ENCODE measurements around the gene OR1I1.
A peak's percentile ranks its signal among the peaks of the same experiment; 100 is the strongest.
"Not testable (repeated sequence)": the region's sequence is repeated elsewhere in the genome, so short reads cannot be mapped to it uniquely, and the experiment has no call there.

Gene OR1I1

DNA sequence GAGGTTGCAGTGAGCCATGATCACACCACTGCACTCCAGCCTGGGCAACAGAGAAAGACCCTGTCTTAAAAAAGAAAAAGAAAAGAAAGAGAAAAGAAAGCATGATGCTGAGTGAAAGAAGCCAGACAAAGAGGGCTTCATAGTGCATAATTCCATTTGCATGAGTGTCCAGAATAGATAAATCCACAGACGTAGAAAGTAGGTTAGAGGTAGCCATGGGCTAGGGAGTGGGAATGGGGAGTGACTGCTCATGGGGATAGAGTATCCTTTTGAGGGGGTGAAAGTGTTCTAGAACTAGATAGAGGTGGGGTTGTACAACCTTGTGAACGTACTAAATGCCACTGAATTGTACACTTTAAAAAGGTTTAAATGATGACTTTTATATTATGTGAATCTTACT is 7.6 kb upstream of the OR1I1 start:
- CTCF ChIA-PET = interaction anchor here (0.6 kb wide), 1 partner anchor 75 kb away, joined by 4 read pairs; no protein-coding TSS in a partner anchor
- no peak overlapping the region for H3K27ac ChIP-seq (ENCODE audit: insufficient read depth in 1 of 2, low read depth in 1 of 2, low read length in 2 of 2, poor library complexity in 1 of 2, severe bottlenecking in 2 of 2)
- H3K36me3 ChIP-seq (ENCODE audit: control insufficient read depth in 4 of 4, insufficient read depth in 4 of 4, low read length in 3 of 4) = no peaks in the 10 kb centered on the region
- no peaks in the 10 kb centered on the region for H3K9me3 ChIP-seq (ENCODE audit: control extremely low read depth in 1 of 5, control insufficient read depth in 4 of 5, insufficient read depth in 2 of 5, low read depth in 1 of 5, low read length in 4 of 5)
- H3K27me3 ChIP-seq (replicated peaks in 2 of 5; ENCODE audit: control insufficient read depth in 4 of 5, insufficient read depth in 5 of 5, low read length in 4 of 5) = peaks cover 0 to 3% (median 0%) of the 10 kb centered on the region in 5 experiments
- H3K4me3 ChIP-seq (ENCODE audit: control insufficient read depth in 1 of 7, extremely low read depth in 1 of 7, insufficient read depth in 4 of 7, low read depth in 2 of 7, low read length in 6 of 7) = no peak overlapping the region
- no peak for DNase-seq
- H3K4me1 ChIP-seq (ENCODE audit: control extremely low read depth in 1 of 4, control insufficient read depth in 4 of 4, insufficient read depth in 4 of 4, low read length in 3 of 4) = no peaks in the 10 kb centered on the region
- WGBS (ENCODE audit: insufficient coverage) = 93% methylated on average over 1 of the region's 2 CpGs
- POLR2A ChIA-PET = no interaction called here

DNA sequence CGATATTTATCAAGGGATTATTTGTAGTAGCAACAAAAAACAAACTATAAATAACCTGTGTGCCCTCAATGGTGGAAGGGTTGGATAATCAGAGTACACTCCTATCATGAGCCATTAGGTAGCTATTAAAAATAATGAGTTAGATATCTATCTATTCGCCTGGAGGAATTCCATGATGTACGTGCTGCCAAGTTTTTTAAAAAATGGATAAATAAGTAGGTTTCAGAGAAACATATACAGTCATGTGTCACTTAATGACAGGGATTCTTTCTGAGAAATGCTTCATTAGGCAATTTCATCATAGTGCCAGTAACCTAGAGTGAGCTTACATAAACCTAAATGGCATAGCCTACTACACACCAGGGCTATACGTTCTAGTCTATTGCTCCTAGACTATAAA is 6.2 kb upstream of the OR1I1 start:
- Histone ChIP-seq H3K27me3 (replicated peaks in 2 of 5; ENCODE audit: control insufficient read depth in 4 of 5, insufficient read depth in 5 of 5, low read length in 4 of 5) (peaks cover 0 to 3% (median 0%) of the 10 kb centered on the region in 5 experiments), H3K4me3 (ENCODE audit: control insufficient read depth in 1 of 7, extremely low read depth in 1 of 7, insufficient read depth in 4 of 7, low read depth in 2 of 7, low read length in 6 of 7) (no peak overlapping the region), H3K36me3 (ENCODE audit: control insufficient read depth in 4 of 4, insufficient read depth in 4 of 4, low read length in 3 of 4) (no peaks in the 10 kb centered on the region), H3K27ac (ENCODE audit: insufficient read depth in 1 of 2, low read depth in 1 of 2, low read length in 2 of 2, poor library complexity in 1 of 2, severe bottlenecking in 2 of 2) (no peak overlapping the region), H3K9me3 (ENCODE audit: control extremely low read depth in 1 of 5, control insufficient read depth in 4 of 5, insufficient read depth in 2 of 5, low read depth in 1 of 5, low read length in 4 of 5) (no peaks in the 10 kb centered on the region), H3K4me1 (ENCODE audit: control extremely low read depth in 1 of 4, control insufficient read depth in 4 of 4, insufficient read depth in 4 of 4, low read length in 3 of 4) (no peaks in the 10 kb centered on the region)
- POLR2A ChIA-PET = no interaction called here
- CTCF ChIA-PET = no interaction called here
- no peak for DNase-seq
- 86% methylated on average over 2 of the region's 4 CpGs for WGBS (ENCODE audit: insufficient coverage)

DNA sequence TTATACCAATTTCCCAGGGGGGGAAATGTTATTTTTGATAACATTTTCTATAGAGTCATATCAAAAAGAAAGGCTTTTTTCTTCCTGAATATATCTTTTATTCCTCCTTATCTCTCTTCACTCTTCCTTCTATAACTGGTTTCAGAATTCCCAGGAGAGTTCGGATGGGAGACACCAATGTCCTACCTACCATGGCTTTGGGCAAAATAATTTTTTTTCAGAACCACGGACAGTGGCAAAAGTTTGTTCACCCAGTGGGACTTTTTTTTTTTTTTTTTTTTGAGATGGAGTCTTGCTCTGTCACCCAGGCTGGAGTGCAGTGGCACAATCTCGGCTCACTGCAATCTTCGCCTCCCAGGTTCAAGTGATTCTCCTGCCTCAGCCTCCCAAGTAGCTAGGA is 2.0 kb upstream of the OR1I1 start:
- not testable (repeated sequence) for H3K4me3 ChIP-seq (ENCODE audit: control insufficient read depth in 1 of 7, extremely low read depth in 1 of 7, insufficient read depth in 4 of 7, low read depth in 2 of 7, low read length in 6 of 7); H3K27me3 ChIP-seq (replicated peaks in 2 of 5; ENCODE audit: control insufficient read depth in 4 of 5, insufficient read depth in 5 of 5, low read length in 4 of 5); H3K4me1 ChIP-seq (ENCODE audit: control extremely low read depth in 1 of 4, control insufficient read depth in 4 of 4, insufficient read depth in 4 of 4, low read length in 3 of 4); H3K27ac ChIP-seq (ENCODE audit: insufficient read depth in 1 of 2, low read depth in 1 of 2, low read length in 2 of 2, poor library complexity in 1 of 2, severe bottlenecking in 2 of 2); H3K9me3 ChIP-seq (ENCODE audit: control extremely low read depth in 1 of 5, control insufficient read depth in 4 of 5, insufficient read depth in 2 of 5, low read depth in 1 of 5, low read length in 4 of 5); H3K36me3 ChIP-seq (ENCODE audit: control insufficient read depth in 4 of 4, insufficient read depth in 4 of 4, low read length in 3 of 4)
- POLR2A ChIA-PET = interaction anchor here (0.6 kb wide), 1 partner anchor 17 kb away, joined by 4 read pairs; no protein-coding TSS in a partner anchor
- peak in 1 of 3 donors; percentile 17 for DNase-seq
- CTCF ChIA-PET = interaction anchor here (3.8 kb wide), 1 partner anchor 12 kb away, joined by 18 read pairs; no protein-coding TSS in a partner anchor
- WGBS (ENCODE audit: insufficient coverage) = 86% methylated on average over 1 of the region's 4 CpGs

DNA sequence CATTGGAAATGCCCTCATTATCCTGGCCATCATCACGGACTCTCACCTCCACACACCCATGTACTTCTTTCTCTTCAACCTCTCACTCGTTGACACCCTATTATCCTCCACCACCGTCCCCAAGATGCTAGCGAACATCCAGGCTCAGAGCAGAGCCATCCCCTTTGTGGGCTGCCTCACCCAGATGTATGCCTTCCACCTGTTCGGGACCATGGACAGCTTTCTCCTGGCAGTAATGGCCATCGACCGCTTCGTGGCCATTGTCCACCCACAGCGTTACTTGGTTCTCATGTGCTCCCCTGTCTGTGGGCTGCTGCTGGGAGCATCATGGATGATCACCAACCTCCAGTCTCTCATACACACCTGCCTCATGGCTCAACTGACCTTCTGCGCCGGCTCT is 5.2 kb downstream of the OR1I1 start:
- Histone ChIP-seq H3K27ac (ENCODE audit: insufficient read depth in 1 of 2, low read depth in 1 of 2, low read length in 2 of 2, poor library complexity in 1 of 2, severe bottlenecking in 2 of 2) (no peak overlapping the region), H3K36me3 (ENCODE audit: control insufficient read depth in 4 of 4, insufficient read depth in 4 of 4, low read length in 3 of 4) (no peaks in the 10 kb centered on the region), H3K9me3 (ENCODE audit: control extremely low read depth in 1 of 5, control insufficient read depth in 4 of 5, insufficient read depth in 2 of 5, low read depth in 1 of 5, low read length in 4 of 5) (no peaks in the 10 kb centered on the region), H3K4me1 (ENCODE audit: control extremely low read depth in 1 of 4, control insufficient read depth in 4 of 4, insufficient read depth in 4 of 4, low read length in 3 of 4) (peaks cover 0 to 7% (median 3%) of the 10 kb centered on the region in 4 experiments), H3K4me3 (ENCODE audit: control insufficient read depth in 1 of 7, extremely low read depth in 1 of 7, insufficient read depth in 4 of 7, low read depth in 2 of 7, low read length in 6 of 7) (no peak overlapping the region), H3K27me3 (replicated peaks in 2 of 5; ENCODE audit: control insufficient read depth in 4 of 5, insufficient read depth in 5 of 5, low read length in 4 of 5) (peaks cover 0 to 5% (median 3%) of the 10 kb centered on the region in 5 experiments)
- no peak for DNase-seq
- WGBS (ENCODE audit: insufficient coverage) = 90% methylated on average over 11 of the region's 11 CpGs
- POLR2A ChIA-PET = no interaction called here
- CTCF ChIA-PET = no interaction called here

DNA sequence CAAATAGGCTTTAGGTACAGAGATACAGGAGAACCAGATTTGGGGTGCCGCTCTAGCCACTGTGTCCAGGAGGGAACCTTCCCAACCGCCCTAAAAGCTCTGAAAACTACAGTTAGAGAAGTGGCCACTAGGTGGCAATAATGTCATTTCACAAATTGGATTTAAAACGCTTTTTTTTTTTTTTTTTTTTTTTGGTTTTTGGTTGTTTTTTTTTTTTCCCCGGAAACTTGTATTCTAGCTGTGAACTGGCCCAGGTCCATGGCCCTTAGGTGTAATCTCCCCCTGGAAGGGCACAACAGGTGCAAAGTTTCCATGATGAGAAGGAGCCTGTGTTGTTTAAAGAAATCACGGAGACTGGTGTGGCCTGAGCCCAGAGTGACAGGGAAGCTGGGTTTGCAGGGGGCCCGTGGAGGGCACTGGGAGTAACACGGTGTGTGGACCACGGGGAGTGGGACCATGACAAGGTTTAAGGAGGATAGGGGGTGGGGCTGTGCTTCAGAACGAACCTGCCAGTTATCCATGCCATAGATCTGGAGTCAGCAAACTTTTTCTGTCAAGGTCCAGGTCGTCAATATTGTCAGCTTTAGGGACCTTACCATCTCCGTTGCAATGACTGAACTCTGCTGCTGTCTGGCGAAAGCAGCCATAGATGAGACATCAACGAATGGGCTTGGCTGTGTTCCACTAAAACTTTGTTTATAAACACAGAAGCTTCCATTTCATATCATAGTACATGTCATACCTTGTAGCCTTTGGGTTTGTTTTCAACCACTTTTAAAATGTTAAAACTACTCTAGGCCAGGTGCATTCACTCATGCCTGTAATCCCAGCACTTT is 10.1 kb downstream of the OR1I1 start:
- DNase-seq = peak; percentile 84 to 88 (median 84)
- peak overlapping the region in 1 of 7 experiments; percentile 42 for H3K4me3 ChIP-seq (ENCODE audit: control insufficient read depth in 1 of 7, extremely low read depth in 1 of 7, insufficient read depth in 4 of 7, low read depth in 2 of 7, low read length in 6 of 7)
- H3K36me3 ChIP-seq (ENCODE audit: control insufficient read depth in 4 of 4, insufficient read depth in 4 of 4, low read length in 3 of 4) = no peaks in the 10 kb centered on the region
- H3K9me3 ChIP-seq (ENCODE audit: control extremely low read depth in 1 of 5, control insufficient read depth in 4 of 5, insufficient read depth in 2 of 5, low read depth in 1 of 5, low read length in 4 of 5) = no peaks in the 10 kb centered on the region
- WGBS (ENCODE audit: insufficient coverage) = 35% methylated on average over 10 of the region's 13 CpGs
- POLR2A ChIA-PET = interaction anchor here (0.9 kb wide), 1 partner anchor 57 kb away, joined by 3 read pairs; no protein-coding TSS in a partner anchor
- peaks cover 0 to 3% (median 0%) of the 10 kb centered on the region in 5 experiments for H3K27me3 ChIP-seq (replicated peaks in 2 of 5; ENCODE audit: control insufficient read depth in 4 of 5, insufficient read depth in 5 of 5, low read length in 4 of 5)
- H3K4me1 ChIP-seq (ENCODE audit: control extremely low read depth in 1 of 4, control insufficient read depth in 4 of 4, insufficient read depth in 4 of 4, low read length in 3 of 4) = peaks cover 0 to 9% (median 4%) of the 10 kb centered on the region in 4 experiments
- CTCF ChIA-PET = interaction anchor here (0.6 to 3.0 kb wide), 16 partner anchors 10 to 1033 kb away, joined by 3 to 27 read pairs (median 4); partner anchors contain the start of gene OR1I1
- no peak overlapping the region for H3K27ac ChIP-seq (ENCODE audit: insufficient read depth in 1 of 2, low read depth in 1 of 2, low read length in 2 of 2, poor library complexity in 1 of 2, severe bottlenecking in 2 of 2)

DNA sequence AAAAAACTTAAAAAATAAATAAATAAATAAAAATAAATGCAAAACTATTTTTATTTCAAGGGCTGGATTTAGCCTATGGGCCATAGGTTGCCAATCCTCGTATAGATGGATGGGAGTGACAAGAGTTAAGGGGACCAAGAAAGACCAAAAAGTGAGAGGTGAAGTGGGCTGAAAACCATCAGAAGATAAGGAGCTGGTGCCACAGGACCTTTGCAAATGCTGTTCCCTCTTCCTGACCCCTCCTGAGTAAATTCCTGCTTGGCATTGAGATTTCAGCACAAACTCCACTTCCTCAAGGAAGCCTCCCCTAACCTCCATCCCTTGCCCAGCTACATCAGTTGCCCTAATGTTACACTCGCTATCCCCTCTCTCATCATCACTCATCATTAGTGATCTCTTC is 11.0 kb downstream of the OR1I1 start:
- Histone ChIP-seq H3K36me3 (ENCODE audit: control insufficient read depth in 4 of 4, insufficient read depth in 4 of 4, low read length in 3 of 4) (no peaks in the 10 kb centered on the region), H3K4me1 (ENCODE audit: control extremely low read depth in 1 of 4, control insufficient read depth in 4 of 4, insufficient read depth in 4 of 4, low read length in 3 of 4) (peaks cover 0 to 9% (median 4%) of the 10 kb centered on the region in 4 experiments), H3K4me3 (ENCODE audit: control insufficient read depth in 1 of 7, extremely low read depth in 1 of 7, insufficient read depth in 4 of 7, low read depth in 2 of 7, low read length in 6 of 7) (no peak overlapping the region), H3K27ac (ENCODE audit: insufficient read depth in 1 of 2, low read depth in 1 of 2, low read length in 2 of 2, poor library complexity in 1 of 2, severe bottlenecking in 2 of 2) (no peak overlapping the region), H3K27me3 (replicated peaks in 2 of 5; ENCODE audit: control insufficient read depth in 4 of 5, insufficient read depth in 5 of 5, low read length in 4 of 5) (no peaks in the 10 kb centered on the region), H3K9me3 (ENCODE audit: control extremely low read depth in 1 of 5, control insufficient read depth in 4 of 5, insufficient read depth in 2 of 5, low read depth in 1 of 5, low read length in 4 of 5) (no peaks in the 10 kb centered on the region)
- POLR2A ChIA-PET = no interaction called here
- DNase-seq = no peak
- WGBS (ENCODE audit: insufficient coverage) = 100% methylated on average over 1 of the region's 2 CpGs
- CTCF ChIA-PET = interaction anchor here (0.8 to 3.0 kb wide), 10 partner anchors 9 to 168 kb away, joined by 3 to 27 read pairs (median 7); partner anchors contain the start of gene OR1I1

DNA sequence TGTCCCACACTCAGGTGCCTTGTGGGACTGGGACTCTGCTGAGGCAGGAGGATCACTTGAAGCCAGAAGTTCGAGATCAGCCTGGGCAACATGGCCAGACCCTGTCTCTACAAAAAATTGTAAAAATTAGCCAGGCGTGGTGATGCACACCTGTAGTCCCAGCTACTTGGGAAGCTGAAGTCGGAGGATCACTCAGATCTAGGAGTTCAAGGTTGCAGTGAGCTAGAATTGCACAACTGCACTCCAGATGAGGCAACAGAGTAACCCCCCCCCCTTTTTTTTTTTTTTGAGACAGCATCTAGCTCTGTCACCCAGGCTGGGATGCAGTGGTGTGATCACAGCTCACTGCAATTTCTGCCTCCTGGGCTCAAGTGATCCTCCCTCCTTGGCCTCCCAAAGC is 14.2 kb downstream of the OR1I1 start:
- no peaks in the 10 kb centered on the region for H3K9me3 ChIP-seq (ENCODE audit: control extremely low read depth in 1 of 5, control insufficient read depth in 4 of 5, insufficient read depth in 2 of 5, low read depth in 1 of 5, low read length in 4 of 5)
- ChIA-PET CTCF (no interaction called here), POLR2A (no interaction called here)
- no peak overlapping the region for H3K27ac ChIP-seq (ENCODE audit: insufficient read depth in 1 of 2, low read depth in 1 of 2, low read length in 2 of 2, poor library complexity in 1 of 2, severe bottlenecking in 2 of 2)
- H3K27me3 ChIP-seq (replicated peaks in 2 of 5; ENCODE audit: control insufficient read depth in 4 of 5, insufficient read depth in 5 of 5, low read length in 4 of 5) = no peaks in the 10 kb centered on the region
- H3K4me1 ChIP-seq (ENCODE audit: control extremely low read depth in 1 of 4, control insufficient read depth in 4 of 4, insufficient read depth in 4 of 4, low read length in 3 of 4) = peaks cover 0 to 5% (median 2%) of the 10 kb centered on the region in 4 experiments
- WGBS (ENCODE audit: insufficient coverage) = 100% methylated on average over 2 of the region's 3 CpGs
- H3K4me3 ChIP-seq (ENCODE audit: control insufficient read depth in 1 of 7, extremely low read depth in 1 of 7, insufficient read depth in 4 of 7, low read depth in 2 of 7, low read length in 6 of 7) = no peak overlapping the region
- H3K36me3 ChIP-seq (ENCODE audit: control insufficient read depth in 4 of 4, insufficient read depth in 4 of 4, low read length in 3 of 4) = no peaks in the 10 kb centered on the region
- no peak for DNase-seq
